Measurements from ENCODE around the gene CSAG1. TPM values are rescaled to one million over a fixed set of nuclear protein-coding genes. Genes with fewer than 3 reads are reported as not detected.
"Not testable (repeated sequence)": the region's sequence is repeated elsewhere in the genome, so short reads cannot be mapped to it uniquely, and the experiment has no call there.

The CSAG1 gene
- total RNA-seq, 2 experiments from 2014 or later = not detected

GRCh38 chrX:152725409-152725808 is 8.1 kb downstream of the CSAG1 start:
- no peaks in the 10 kb centered on the region for H3K4me1 ChIP-seq (ENCODE audit: insufficient read depth, low read length, poor library complexity, severe bottlenecking)
- no peak for TF ChIP-seq EZH2phosphoT487 (IDR thresholded peaks at IDR 0.05; ENCODE audit: borderline replicate concordance, low read depth, low read length)
- TF ChIP-seq, protein P1, sequence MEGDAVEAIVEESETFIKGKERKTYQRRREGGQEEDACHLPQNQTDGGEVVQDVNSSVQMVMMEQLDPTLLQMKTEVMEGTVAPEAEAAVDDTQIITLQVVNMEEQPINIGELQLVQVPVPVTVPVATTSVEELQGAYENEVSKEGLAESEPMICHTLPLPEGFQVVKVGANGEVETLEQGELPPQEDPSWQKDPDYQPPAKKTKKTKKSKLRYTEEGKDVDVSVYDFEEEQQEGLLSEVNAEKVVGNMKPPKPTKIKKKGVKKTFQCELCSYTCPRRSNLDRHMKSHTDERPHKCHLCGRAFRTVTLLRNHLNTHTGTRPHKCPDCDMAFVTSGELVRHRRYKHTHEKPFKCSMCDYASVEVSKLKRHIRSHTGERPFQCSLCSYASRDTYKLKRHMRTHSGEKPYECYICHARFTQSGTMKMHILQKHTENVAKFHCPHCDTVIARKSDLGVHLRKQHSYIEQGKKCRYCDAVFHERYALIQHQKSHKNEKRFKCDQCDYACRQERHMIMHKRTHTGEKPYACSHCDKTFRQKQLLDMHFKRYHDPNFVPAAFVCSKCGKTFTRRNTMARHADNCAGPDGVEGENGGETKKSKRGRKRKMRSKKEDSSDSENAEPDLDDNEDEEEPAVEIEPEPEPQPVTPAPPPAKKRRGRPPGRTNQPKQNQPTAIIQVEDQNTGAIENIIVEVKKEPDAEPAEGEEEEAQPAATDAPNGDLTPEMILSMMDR (conservative IDR thresholded peaks at IDR 0.05; ENCODE audit: low read length) = no peak
- no peaks in the 10 kb centered on the region for H3K79me2 ChIP-seq (ENCODE audit: insufficient read depth, low read depth, low read length)
- intact Hi-C loops (cut with micrococcal nuclease; ENCODE audit: unreplicated experiment) = no loop called here
- H3K9me3 ChIP-seq (ENCODE audit: low read length) = no peaks in the 10 kb centered on the region
- H3K36me3 ChIP-seq (ENCODE audit: insufficient read depth, low read length) = no peaks in the 10 kb centered on the region
- CTCF ChIA-PET (ENCODE audit: unreplicated experiment) = no interaction called here
- no peak for DNase-seq (ENCODE audit: low spot score)
- no peak overlapping the region for H3K27ac ChIP-seq (ENCODE audit: low read depth, low read length, poor library complexity, severe bottlenecking)
- POLR2A ChIA-PET = no interaction called here
- H3K9me2 ChIP-seq (ENCODE audit: insufficient read depth, low read length) = no peaks in the 10 kb centered on the region
- H3K4me2 ChIP-seq (ENCODE audit: low read length) = no peak overlapping the region
- no peaks in the 10 kb centered on the region for H4K20me1 ChIP-seq (ENCODE audit: insufficient read depth, low read length)
- H3K4me3 ChIP-seq (ENCODE audit: low read depth, low read length, poor library complexity, severe bottlenecking) = no peak overlapping the region
- H2AFZ ChIP-seq (ENCODE audit: low read length) = no peak overlapping the region
- BruUV-seq (replicated peaks) = no TSS peak

DNA sequence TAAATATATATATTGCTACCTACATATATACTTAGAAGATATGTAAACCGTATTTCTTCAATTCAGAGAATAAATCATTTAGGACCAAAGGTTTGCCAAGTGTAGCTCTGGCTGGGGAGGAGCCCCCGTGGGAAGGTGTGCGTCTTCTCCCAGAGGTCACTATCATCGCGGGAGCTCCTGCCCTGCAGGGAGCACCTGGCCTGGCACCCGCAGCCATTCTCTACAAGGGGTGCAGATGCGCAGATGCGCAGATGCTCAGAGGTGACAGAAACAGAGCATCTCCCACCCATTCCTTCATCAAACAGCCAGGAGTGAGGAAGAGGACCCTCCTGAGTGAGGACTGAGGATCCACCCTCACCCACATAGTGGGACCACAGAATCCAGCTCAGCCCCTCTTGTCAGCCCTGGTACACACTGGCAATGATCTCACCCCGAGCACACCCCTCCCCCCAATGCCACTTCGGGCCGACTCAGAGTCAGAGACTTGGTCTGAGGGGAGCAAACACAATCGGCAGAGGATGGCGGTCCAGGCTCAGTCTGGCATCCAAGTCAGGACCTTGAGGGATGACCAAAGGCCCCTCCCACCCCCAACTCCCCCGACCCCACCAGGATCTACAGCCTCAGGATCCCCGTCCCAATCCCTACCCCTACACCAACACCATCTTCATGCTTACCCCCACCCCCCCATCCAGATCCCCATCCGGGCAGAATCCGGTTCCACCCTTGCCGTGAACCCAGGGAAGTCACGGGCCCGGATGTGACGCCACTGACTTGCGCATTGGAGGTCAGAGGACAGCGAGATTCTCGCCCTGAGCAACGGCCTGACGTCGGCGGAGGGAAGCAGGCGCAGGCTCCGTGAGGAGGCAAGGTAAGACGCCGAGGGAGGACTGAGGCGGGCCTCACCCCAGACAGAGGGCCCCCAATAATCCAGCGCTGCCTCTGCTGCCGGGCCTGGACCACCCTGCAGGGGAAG is 19.4 kb downstream of the CSAG1 start, which contains the start of gene MAGEA2B:
Gene MAGEA2B (plus strand): TSS at position 814 of the 973 bp plus-strand sequence. CDS start 2,479 bp downstream, outside the sequence.
- H4K20me1 ChIP-seq (ENCODE audit: insufficient read depth, low read length); H3K4me2 ChIP-seq (ENCODE audit: low read length); H3K79me2 ChIP-seq (ENCODE audit: insufficient read depth, low read depth, low read length); BruUV-seq (replicated peaks); intact Hi-C loops (cut with micrococcal nuclease; ENCODE audit: unreplicated experiment); H3K4me3 ChIP-seq (ENCODE audit: low read depth, low read length, poor library complexity, severe bottlenecking); CTCF ChIA-PET (ENCODE audit: unreplicated experiment); H3K36me3 ChIP-seq (ENCODE audit: insufficient read depth, low read length); POLR2A ChIA-PET; DNase-seq (ENCODE audit: low spot score); H3K9me2 ChIP-seq (ENCODE audit: insufficient read depth, low read length); H2AFZ ChIP-seq (ENCODE audit: low read length); H3K9me3 ChIP-seq (ENCODE audit: low read length); H3K27ac ChIP-seq (ENCODE audit: low read depth, low read length, poor library complexity, severe bottlenecking); H3K4me1 ChIP-seq (ENCODE audit: insufficient read depth, low read length, poor library complexity, severe bottlenecking): not testable (repeated sequence)

- H3K9me3 ChIP-seq (ENCODE audit: low read length); DNase-seq (ENCODE audit: low spot score); CTCF ChIA-PET (ENCODE audit: unreplicated experiment); POLR2A ChIA-PET; intact Hi-C loops (cut with micrococcal nuclease; ENCODE audit: unreplicated experiment); H3K4me2 ChIP-seq (ENCODE audit: low read length); H3K36me3 ChIP-seq (ENCODE audit: insufficient read depth, low read length); H3K79me2 ChIP-seq (ENCODE audit: insufficient read depth, low read depth, low read length); H4K20me1 ChIP-seq (ENCODE audit: insufficient read depth, low read length); H3K27ac ChIP-seq (ENCODE audit: low read depth, low read length, poor library complexity, severe bottlenecking); H3K4me3 ChIP-seq (ENCODE audit: low read depth, low read length, poor library complexity, severe bottlenecking); BruUV-seq (replicated peaks); H2AFZ ChIP-seq (ENCODE audit: low read length); H3K9me2 ChIP-seq (ENCODE audit: insufficient read depth, low read length); H3K4me1 ChIP-seq (ENCODE audit: insufficient read depth, low read length, poor library complexity, severe bottlenecking): not testable (repeated sequence)
Observed at GRCh38 chrX:152713195-152713594, 20.3 kb downstream of the CSAG1 start.

DNA sequence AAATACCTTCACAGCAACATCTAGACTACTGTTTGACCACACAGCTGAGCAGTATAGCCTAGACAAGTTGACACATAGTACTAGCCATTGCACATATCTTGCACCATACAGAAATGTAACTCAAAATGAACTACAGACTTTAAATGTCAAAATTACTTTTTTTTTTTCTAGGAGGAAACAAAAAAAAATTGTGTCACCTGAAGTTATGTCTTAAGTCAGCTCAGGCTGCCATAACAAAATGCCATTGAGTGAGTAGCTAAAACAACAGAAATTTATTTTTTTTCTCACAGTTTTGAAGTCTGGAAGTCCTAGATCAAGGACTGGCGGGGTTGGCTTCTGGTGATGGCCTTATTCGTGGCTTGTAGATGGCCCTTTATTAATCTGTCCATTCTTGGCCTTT is 24.3 kb downstream of the CSAG1 start, which contains the start of gene CSAG2:
Gene CSAG2 (minus strand): TSS at position 101 of the 400 bp plus-strand sequence. CDS start 161 bp downstream, outside the sequence.
- H3K27ac ChIP-seq (ENCODE audit: low read depth, low read length, poor library complexity, severe bottlenecking); intact Hi-C loops (cut with micrococcal nuclease; ENCODE audit: unreplicated experiment); CTCF ChIA-PET (ENCODE audit: unreplicated experiment); H2AFZ ChIP-seq (ENCODE audit: low read length); DNase-seq (ENCODE audit: low spot score); BruUV-seq (replicated peaks); POLR2A ChIA-PET; H4K20me1 ChIP-seq (ENCODE audit: insufficient read depth, low read length); H3K4me3 ChIP-seq (ENCODE audit: low read depth, low read length, poor library complexity, severe bottlenecking); H3K36me3 ChIP-seq (ENCODE audit: insufficient read depth, low read length); H3K9me3 ChIP-seq (ENCODE audit: low read length); H3K4me1 ChIP-seq (ENCODE audit: insufficient read depth, low read length, poor library complexity, severe bottlenecking); H3K79me2 ChIP-seq (ENCODE audit: insufficient read depth, low read depth, low read length); H3K9me2 ChIP-seq (ENCODE audit: insufficient read depth, low read length); H3K4me2 ChIP-seq (ENCODE audit: low read length): not testable (repeated sequence)

DNA sequence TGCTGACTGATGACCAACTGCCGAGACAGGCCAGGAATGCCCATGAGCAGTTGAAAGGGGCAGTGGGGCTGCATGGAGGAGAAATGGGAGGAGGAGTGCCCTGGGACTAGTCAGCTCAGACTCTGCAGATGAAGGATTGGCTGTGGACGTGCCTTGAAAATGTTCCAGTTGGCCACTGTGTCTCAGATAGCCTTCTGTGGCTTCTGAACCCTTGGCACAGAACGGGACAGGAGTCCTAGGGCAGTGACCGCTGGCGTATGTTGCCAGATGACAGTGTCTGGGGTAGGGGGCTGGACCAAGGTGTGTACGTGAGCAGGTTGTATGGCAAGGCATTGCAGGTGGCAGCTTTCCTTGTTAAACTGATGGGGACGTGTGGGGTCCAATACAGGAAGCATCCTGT is 27.0 kb downstream of the CSAG1 start:
- H3K79me2 ChIP-seq (ENCODE audit: insufficient read depth, low read depth, low read length); H2AFZ ChIP-seq (ENCODE audit: low read length); H3K4me2 ChIP-seq (ENCODE audit: low read length); DNase-seq (ENCODE audit: low spot score); H3K36me3 ChIP-seq (ENCODE audit: insufficient read depth, low read length); H3K9me2 ChIP-seq (ENCODE audit: insufficient read depth, low read length); POLR2A ChIA-PET; H3K4me3 ChIP-seq (ENCODE audit: low read depth, low read length, poor library complexity, severe bottlenecking); BruUV-seq (replicated peaks); H3K4me1 ChIP-seq (ENCODE audit: insufficient read depth, low read length, poor library complexity, severe bottlenecking); CTCF ChIA-PET (ENCODE audit: unreplicated experiment); intact Hi-C loops (cut with micrococcal nuclease; ENCODE audit: unreplicated experiment); H3K9me3 ChIP-seq (ENCODE audit: low read length); H4K20me1 ChIP-seq (ENCODE audit: insufficient read depth, low read length); H3K27ac ChIP-seq (ENCODE audit: low read depth, low read length, poor library complexity, severe bottlenecking): not testable (repeated sequence)

Measured in OCI-LY7 (cell line).